Stimulated activated CD4-positive, alpha-beta T cell treated with anti-CD3 and anti-CD28 coated beads, Interleukin-2, amount 100 ng/mL, for 4 hours (primary cell): ENCODE measurements around the gene FEN1.

Experiments
- DNase-seq: peaks from one replicate; pipeline ENCODE4 v3.0.0-alpha.2; 2020; ENCODE audit warnings: low read depth

FEN1 gene

GRCh38 chr11:61795459-61795858 lies 2.7 kb downstream of the FEN1 start:
- no peak for DNase-seq

- DNase-seq = no peak
Measured at GRCh38 chr11:61795876-61796526, 3.3 kb downstream of the FEN1 start.

- peak; percentile 58 for DNase-seq
Measured at GRCh38 chr11:61797263-61797944, 4.7 kb downstream of the FEN1 start.

- no peak for DNase-seq
Measured at GRCh38 chr11:61799665-61800284, 7.1 kb downstream of the FEN1 start.

- no peak for DNase-seq
Measured at GRCh38 chr11:61800331-61801281, 7.9 kb downstream of the FEN1 start.

- no peak for DNase-seq
Measured at GRCh38 chr11:61802605-61803004, 9.9 kb downstream of the FEN1 start.

GRCh38 chr11:61803889-61804647 lies 11.4 kb downstream of the FEN1 start:
- no peak for DNase-seq

GRCh38 chr11:61805146-61805545 lies 12.4 kb downstream of the FEN1 start:
- no peak for DNase-seq

- DNase-seq = no peak
Measured at GRCh38 chr11:61806785-61807184, 14.1 kb downstream of the FEN1 start.

- no peak for DNase-seq
Measured at GRCh38 chr11:61810671-61811175, 18.0 kb downstream of the FEN1 start.

GRCh38 chr11:61811831-61812230 lies 19.1 kb downstream of the FEN1 start:
- DNase-seq = no peak

GRCh38 chr11:61812736-61813411 lies 20.2 kb downstream of the FEN1 start:
- DNase-seq = no peak

- no peak for DNase-seq
Measured at GRCh38 chr11:61814247-61814957, 21.7 kb downstream of the FEN1 start.

- no peak for DNase-seq
Measured at GRCh38 chr11:61814958-61815789, 22.5 kb downstream of the FEN1 start.

GRCh38 chr11:61815790-61816735 lies 23.4 kb downstream of the FEN1 start:
- DNase-seq = peak; percentile 44

GRCh38 chr11:61816736-61817455 lies 24.2 kb downstream of the FEN1 start, which contains the start of gene FADS1:
TSS of gene FADS1 (minus strand) at chr11:61817003. CDS start at chr11:61816929, 74 bp downstream.
- peak; percentile 56 for DNase-seq
